Measurements from ENCODE around the gene ZNF124. TPM values are rescaled to one million over a fixed set of nuclear protein-coding genes. Genes with fewer than 3 reads are reported as not detected.

ZNF124 gene
- total and polyA plus RNA-seq, 2 experiments from 2014 or later, result 23.2 to 43.9 TPM

DNA sequence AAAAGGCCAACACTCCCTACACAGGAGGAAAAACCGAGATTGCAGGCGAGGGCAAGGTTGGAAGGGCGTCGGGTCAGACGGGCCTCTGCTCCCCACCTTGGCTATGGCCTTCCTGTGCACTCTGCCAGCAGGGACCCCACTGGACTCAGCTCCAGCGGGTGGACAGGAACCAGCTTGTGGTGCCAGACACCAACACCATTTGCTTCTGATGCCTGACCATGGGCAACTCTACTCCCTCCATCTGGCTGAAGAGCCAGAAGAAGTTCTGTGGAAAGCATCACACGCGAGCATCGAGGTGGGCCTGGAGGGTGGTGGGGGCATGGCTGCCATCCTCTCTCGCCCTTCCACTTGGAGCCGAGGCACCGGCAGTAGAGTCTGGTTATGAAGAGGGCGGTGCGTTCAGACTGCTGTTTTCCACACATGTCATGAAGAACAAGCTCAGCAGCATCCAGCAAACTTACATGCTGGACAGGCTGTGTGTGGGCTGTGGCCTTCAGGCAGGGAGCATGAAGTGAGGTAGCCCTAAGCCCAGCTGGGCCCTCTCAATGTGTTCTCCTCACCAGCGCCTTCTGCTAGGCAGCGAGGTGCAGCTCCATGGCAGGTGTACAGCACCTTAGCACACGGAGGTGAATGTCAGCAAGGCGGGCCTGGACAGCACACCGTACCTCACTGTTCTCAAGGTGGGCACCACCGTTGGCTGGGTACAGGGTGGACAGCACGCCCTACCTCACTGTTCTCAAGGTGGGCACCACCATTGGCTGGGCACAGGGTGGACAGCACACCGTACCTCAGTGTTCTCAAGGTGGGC is 52.0 kb downstream of the ZNF124 start (continued):
- TF ChIP-seq CREB1 (CRISPR knock-in tag; IDR thresholded peaks at IDR 0.05; ENCODE audit: low read depth), result no peak

DNA sequence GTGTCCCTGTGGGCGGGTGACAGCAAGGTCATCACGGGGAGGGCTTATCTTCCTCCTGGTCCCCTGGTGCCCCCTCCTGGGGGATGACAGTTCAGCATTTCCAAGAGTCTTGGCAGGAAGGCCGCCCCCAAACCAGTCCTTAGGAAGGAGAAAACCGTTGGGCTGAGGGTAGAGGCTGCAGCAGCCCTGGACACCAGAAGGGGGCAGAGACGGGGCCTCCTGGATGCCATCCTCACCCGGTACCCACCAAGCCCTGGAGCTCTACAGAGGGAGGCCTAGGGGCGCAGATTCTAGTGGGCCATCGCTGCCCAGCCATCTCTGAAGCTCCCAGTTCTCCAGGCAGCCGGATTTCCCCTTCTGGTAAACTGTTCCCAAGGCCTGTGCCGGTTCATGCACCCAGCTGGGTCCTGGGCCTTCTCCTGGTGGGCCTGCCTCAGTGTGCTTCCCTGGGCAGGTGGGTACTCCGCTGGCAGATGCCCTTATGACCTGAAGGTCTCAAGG is 52.8 kb downstream of the ZNF124 start:
- peak; percentile 97 for ATAC-seq

DNA sequence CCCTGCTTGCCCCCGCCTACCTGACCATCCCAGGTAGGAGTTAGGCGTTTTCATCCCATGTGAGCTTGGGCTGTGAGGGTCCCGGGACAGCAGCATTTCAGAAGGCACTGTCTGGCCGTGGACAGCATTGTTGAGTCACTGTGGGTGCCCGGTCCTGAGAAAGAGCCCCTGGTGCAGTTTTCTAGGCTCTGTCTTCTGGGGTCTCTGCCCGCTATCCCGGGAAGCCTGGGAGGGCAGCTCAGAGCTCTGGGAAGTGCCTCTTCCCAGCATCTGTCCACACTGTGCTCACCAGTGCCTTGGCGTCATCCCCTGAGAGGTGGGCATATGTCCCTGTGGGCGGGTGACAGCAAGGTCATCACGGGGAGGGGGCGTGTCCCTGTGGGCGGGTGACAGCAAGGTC is 56.3 kb downstream of the ZNF124 start:
- H2AFZ ChIP-seq, result no peak overlapping the region
- H4K20me1 ChIP-seq (replicated peaks; ENCODE audit: insufficient read depth), result no peaks in the 10 kb centered on the region
- Mint-ChIP-seq H3K27me3 (ENCODE audit: insufficient read depth, low read depth, poor library complexity) (peaks cover 23% of the 10 kb centered on the region), H3K4me3 (no peak overlapping the region), H3K36me3 (ENCODE audit: low read depth) (peaks cover 3% of the 10 kb centered on the region; the same call in 1 of the 3 replicates), H3K27ac (no peak overlapping the region), H3K4me1 (peaks cover 10% of the 10 kb centered on the region), H3K9me3 (peaks cover 8% of the 10 kb centered on the region; the same call in 2 of the 3 replicates)
- DNase-seq (ENCODE audit: low spot score), result no peak
- no peak overlapping the region for H3K4me2 ChIP-seq
- no peaks in the 10 kb centered on the region for H3K79me2 ChIP-seq (replicated peaks; ENCODE audit: insufficient read depth)
- ATAC-seq, result no peak
- no peaks in the 10 kb centered on the region for H3F3A ChIP-seq (replicated peaks; ENCODE audit: low read depth)
- peaks cover 3% of the 10 kb centered on the region for H3K4me1 ChIP-seq (ENCODE audit: insufficient read depth)
- no peaks in the 10 kb centered on the region for H3K36me3 ChIP-seq (ENCODE audit: insufficient read depth)
- H3K4me3 ChIP-seq, result no peak overlapping the region
- peaks cover 27% of the 10 kb centered on the region for H3K27me3 ChIP-seq (ENCODE audit: insufficient read depth)
- H3K27ac ChIP-seq (ENCODE audit: low read depth), result no peak overlapping the region
- H3K9me2 ChIP-seq (ENCODE audit: insufficient read depth), result no peaks in the 10 kb centered on the region
- TF ChIP-seq POLR2AphosphoS5 (IDR thresholded peaks at IDR 0.05; ENCODE audit: low read depth), result no peak
- no peak for TF ChIP-seq EZH2 (IDR thresholded peaks at IDR 0.05; ENCODE audit: low read depth, unreplicated experiment)
- no peak for TF ChIP-seq JUNB (IDR thresholded peaks at IDR 0.05; ENCODE audit: unreplicated experiment)
- TF ChIP-seq, protein P1, sequence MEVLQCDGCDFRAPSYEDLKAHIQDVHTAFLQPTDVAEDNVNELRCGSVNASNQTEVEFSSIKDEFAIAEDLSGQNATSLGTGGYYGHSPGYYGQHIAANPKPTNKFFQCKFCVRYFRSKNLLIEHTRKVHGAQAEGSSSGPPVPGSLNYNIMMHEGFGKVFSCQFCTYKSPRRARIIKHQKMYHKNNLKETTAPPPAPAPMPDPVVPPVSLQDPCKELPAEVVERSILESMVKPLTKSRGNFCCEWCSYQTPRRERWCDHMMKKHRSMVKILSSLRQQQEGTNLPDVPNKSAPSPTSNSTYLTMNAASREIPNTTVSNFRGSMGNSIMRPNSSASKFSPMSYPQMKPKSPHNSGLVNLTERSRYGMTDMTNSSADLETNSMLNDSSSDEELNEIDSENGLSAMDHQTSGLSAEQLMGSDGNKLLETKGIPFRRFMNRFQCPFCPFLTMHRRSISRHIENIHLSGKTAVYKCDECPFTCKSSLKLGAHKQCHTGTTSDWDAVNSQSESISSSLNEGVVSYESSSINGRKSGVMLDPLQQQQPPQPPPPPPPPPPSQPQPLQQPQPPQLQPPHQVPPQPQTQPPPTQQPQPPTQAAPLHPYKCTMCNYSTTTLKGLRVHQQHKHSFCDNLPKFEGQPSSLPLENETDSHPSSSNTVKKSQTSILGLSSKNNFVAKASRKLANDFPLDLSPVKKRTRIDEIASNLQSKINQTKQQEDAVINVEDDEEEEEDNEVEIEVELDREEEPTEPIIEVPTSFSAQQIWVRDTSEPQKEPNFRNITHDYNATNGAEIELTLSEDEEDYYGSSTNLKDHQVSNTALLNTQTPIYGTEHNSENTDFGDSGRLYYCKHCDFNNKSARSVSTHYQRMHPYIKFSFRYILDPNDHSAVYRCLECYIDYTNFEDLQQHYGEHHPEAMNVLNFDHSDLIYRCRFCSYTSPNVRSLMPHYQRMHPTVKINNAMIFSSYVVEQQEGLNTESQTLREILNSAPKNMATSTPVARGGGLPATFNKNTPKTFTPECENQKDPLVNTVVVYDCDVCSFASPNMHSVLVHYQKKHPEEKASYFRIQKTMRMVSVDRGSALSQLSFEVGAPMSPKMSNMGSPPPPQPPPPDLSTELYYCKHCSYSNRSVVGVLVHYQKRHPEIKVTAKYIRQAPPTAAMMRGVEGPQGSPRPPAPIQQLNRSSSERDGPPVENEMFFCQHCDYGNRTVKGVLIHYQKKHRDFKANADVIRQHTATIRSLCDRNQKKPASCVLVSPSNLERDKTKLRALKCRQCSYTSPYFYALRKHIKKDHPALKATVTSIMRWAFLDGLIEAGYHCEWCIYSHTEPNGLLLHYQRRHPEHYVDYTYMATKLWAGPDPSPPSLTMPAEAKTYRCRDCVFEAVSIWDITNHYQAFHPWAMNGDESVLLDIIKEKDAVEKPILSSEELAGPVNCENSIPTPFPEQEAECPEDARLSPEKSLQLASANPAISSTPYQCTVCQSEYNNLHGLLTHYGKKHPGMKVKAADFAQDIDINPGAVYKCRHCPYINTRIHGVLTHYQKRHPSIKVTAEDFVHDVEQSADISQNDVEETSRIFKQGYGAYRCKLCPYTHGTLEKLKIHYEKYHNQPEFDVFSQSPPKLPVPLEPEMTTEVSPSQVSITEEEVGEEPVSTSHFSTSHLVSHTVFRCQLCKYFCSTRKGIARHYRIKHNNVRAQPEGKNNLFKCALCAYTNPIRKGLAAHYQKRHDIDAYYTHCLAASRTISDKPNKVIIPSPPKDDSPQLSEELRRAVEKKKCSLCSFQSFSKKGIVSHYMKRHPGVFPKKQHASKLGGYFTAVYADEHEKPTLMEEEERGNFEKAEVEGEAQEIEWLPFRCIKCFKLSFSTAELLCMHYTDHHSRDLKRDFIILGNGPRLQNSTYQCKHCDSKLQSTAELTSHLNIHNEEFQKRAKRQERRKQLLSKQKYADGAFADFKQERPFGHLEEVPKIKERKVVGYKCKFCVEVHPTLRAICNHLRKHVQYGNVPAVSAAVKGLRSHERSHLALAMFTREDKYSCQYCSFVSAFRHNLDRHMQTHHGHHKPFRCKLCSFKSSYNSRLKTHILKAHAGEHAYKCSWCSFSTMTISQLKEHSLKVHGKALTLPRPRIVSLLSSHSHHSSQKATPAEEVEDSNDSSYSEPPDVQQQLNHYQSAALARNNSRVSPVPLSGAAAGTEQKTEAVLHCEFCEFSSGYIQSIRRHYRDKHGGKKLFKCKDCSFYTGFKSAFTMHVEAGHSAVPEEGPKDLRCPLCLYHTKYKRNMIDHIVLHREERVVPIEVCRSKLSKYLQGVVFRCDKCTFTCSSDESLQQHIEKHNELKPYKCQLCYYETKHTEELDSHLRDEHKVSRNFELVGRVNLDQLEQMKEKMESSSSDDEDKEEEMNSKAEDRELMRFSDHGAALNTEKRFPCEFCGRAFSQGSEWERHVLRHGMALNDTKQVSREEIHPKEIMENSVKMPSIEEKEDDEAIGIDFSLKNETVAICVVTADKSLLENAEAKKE (CRISPR knock-in tag; IDR thresholded peaks at IDR 0.05), result no peak
- TF ChIP-seq, protein P2, sequence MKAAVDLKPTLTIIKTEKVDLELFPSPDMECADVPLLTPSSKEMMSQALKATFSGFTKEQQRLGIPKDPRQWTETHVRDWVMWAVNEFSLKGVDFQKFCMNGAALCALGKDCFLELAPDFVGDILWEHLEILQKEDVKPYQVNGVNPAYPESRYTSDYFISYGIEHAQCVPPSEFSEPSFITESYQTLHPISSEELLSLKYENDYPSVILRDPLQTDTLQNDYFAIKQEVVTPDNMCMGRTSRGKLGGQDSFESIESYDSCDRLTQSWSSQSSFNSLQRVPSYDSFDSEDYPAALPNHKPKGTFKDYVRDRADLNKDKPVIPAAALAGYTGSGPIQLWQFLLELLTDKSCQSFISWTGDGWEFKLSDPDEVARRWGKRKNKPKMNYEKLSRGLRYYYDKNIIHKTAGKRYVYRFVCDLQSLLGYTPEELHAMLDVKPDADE (IDR thresholded peaks at IDR 0.05), result no peak

More for the DNA sequence above, 52.8 kb downstream of the ZNF124 start:
- Histone ChIP-seq H2AFZ (no peak overlapping the region), H3K9me2 (ENCODE audit: insufficient read depth) (no peaks in the 10 kb centered on the region), H3K36me3 (ENCODE audit: insufficient read depth) (no peaks in the 10 kb centered on the region), H3K4me1 (ENCODE audit: insufficient read depth) (no peaks in the 10 kb centered on the region), H3K4me3 (no peak overlapping the region), H4K20me1 (replicated peaks; ENCODE audit: insufficient read depth) (no peaks in the 10 kb centered on the region), H3F3A (replicated peaks; ENCODE audit: low read depth) (no peaks in the 10 kb centered on the region), H3K79me2 (replicated peaks; ENCODE audit: insufficient read depth) (no peaks in the 10 kb centered on the region), H3K27me3 (ENCODE audit: insufficient read depth) (no peaks in the 10 kb centered on the region), H3K4me2 (no peak overlapping the region), H3K27ac (ENCODE audit: low read depth) (no peak overlapping the region)
- Mint-ChIP-seq H3K9me3 (peaks cover 8% of the 10 kb centered on the region; the same call in 2 of the 3 replicates), H3K4me1 (no peaks in the 10 kb centered on the region), H3K27ac (no peak overlapping the region), H3K4me3 (no peak overlapping the region), H3K36me3 (ENCODE audit: low read depth) (no peaks in the 10 kb centered on the region), H3K27me3 (ENCODE audit: insufficient read depth, low read depth, poor library complexity) (peaks cover 4% of the 10 kb centered on the region)
- DNase-seq (ENCODE audit: low spot score), result peak; percentile 97
- TF ChIP-seq ZNF331 (CRISPR knock-in tag; IDR thresholded peaks at IDR 0.05; ENCODE audit: low read depth) (no peak), POLR2AphosphoS5 (IDR thresholded peaks at IDR 0.05; ENCODE audit: low read depth) (no peak), EZH2 (IDR thresholded peaks at IDR 0.05; ENCODE audit: low read depth, unreplicated experiment) (no peak), JUNB (IDR thresholded peaks at IDR 0.05; ENCODE audit: unreplicated experiment) (no peak)
- TF ChIP-seq, protein P3, sequence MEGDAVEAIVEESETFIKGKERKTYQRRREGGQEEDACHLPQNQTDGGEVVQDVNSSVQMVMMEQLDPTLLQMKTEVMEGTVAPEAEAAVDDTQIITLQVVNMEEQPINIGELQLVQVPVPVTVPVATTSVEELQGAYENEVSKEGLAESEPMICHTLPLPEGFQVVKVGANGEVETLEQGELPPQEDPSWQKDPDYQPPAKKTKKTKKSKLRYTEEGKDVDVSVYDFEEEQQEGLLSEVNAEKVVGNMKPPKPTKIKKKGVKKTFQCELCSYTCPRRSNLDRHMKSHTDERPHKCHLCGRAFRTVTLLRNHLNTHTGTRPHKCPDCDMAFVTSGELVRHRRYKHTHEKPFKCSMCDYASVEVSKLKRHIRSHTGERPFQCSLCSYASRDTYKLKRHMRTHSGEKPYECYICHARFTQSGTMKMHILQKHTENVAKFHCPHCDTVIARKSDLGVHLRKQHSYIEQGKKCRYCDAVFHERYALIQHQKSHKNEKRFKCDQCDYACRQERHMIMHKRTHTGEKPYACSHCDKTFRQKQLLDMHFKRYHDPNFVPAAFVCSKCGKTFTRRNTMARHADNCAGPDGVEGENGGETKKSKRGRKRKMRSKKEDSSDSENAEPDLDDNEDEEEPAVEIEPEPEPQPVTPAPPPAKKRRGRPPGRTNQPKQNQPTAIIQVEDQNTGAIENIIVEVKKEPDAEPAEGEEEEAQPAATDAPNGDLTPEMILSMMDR (conservative IDR thresholded peaks at IDR 0.05; ENCODE audit: low read depth in 2 of 2), result peak; percentile 71

Data from GM23338 (cell line).